HUES64 (cell line): ENCODE data around the gene SYNJ1.
"Not testable (repeated sequence)": the region's sequence is repeated elsewhere in the genome, so short reads cannot be mapped to it uniquely, and the experiment has no call there.

Experiments
- H3K27ac ChIP-seq: 2 replicates; pipeline ENCODE4 v1.7.0; 2013; ENCODE audit warnings: low read depth, low read length, inconsistent platforms
- H3K27me3 ChIP-seq: 2 replicates; pipeline ENCODE4 v1.6.1; 2013; ENCODE audit warnings: mild to moderate bottlenecking, low read length; ENCODE audit not compliant: insufficient read depth
- H3K36me3 ChIP-seq: 2 replicates; pipeline ENCODE4 v1.6.1; 2013; ENCODE audit warnings: mild to moderate bottlenecking, low read length; ENCODE audit not compliant: insufficient read depth
- H3K4me1 ChIP-seq: 2 replicates; pipeline ENCODE4 v1.6.1; 2013; ENCODE audit warnings: mild to moderate bottlenecking, low read length, moderate library complexity; ENCODE audit not compliant: insufficient read depth
- H3K4me3 ChIP-seq: 2 replicates; pipeline ENCODE4 v1.5.1; 2013; ENCODE audit warnings: mild to moderate bottlenecking, low read length, moderate library complexity
- H3K9ac ChIP-seq: 2 replicates; pipeline ENCODE4 v1.6.1; 2013; ENCODE audit warnings: mild to moderate bottlenecking, low read depth, low read length
- H3K9me3 ChIP-seq: 2 replicates; pipeline ENCODE4 v1.6.1; 2013; ENCODE audit warnings: low read depth, low read length; ENCODE audit not compliant: insufficient read depth
- WGBS: fragments of 150-250, 120-280 bp; methylation state at CpG from one replicate; pipeline ENCODE4 v1.1.7; 2013; ENCODE audit warnings: missing lambda C conversion rate; 5-methylcytosine and 5-hydroxymethylcytosine counted together

The SYNJ1 gene

GRCh38 chr21:32712641-32713040 is 15.2 kb downstream of the SYNJ1 start:
- Histone ChIP-seq H3K4me1 (no peaks in the 10 kb centered on the region), H3K27me3 (no peaks in the 10 kb centered on the region), H3K36me3 (no peaks in the 10 kb centered on the region), H3K9ac (no peak overlapping the region), H3K27ac (no peak overlapping the region), H3K4me3 (no peak overlapping the region), H3K9me3 (no peaks in the 10 kb centered on the region)
- whole genome bisulfite sequencing, result 93% methylated on average over 3 of the region's 4 CpGs

GRCh38 chr21:32712043-32712442 is 15.8 kb downstream of the SYNJ1 start:
- no peaks in the 10 kb centered on the region for H3K4me1 ChIP-seq
- H3K4me3 ChIP-seq, result no peak overlapping the region
- H3K9ac ChIP-seq, result no peak overlapping the region
- no peaks in the 10 kb centered on the region for H3K9me3 ChIP-seq
- no peaks in the 10 kb centered on the region for H3K36me3 ChIP-seq
- no peak overlapping the region for H3K27ac ChIP-seq
- H3K27me3 ChIP-seq, result no peaks in the 10 kb centered on the region

- no peaks in the 10 kb centered on the region for H3K36me3 ChIP-seq
- no peaks in the 10 kb centered on the region for H3K9me3 ChIP-seq
- no peak overlapping the region for H3K9ac ChIP-seq
- no peaks in the 10 kb centered on the region for H3K4me1 ChIP-seq
- H3K27ac ChIP-seq, result no peak overlapping the region
- H3K27me3 ChIP-seq, result no peaks in the 10 kb centered on the region
- WGBS, result 96% methylated on average over 2 of the region's 4 CpGs
- H3K4me3 ChIP-seq, result no peak overlapping the region
Observed at GRCh38 chr21:32710987-32711386, 16.8 kb downstream of the SYNJ1 start.

GRCh38 chr21:32710069-32710784 is 17.6 kb downstream of the SYNJ1 start:
- Histone ChIP-seq H3K36me3 (no peaks in the 10 kb centered on the region), H3K4me3 (no peak overlapping the region), H3K4me1 (peaks cover 3% of the 10 kb centered on the region), H3K9me3 (no peaks in the 10 kb centered on the region), H3K27ac (no peak overlapping the region), H3K27me3 (no peaks in the 10 kb centered on the region), H3K9ac (no peak overlapping the region)
- 57% methylated on average over 4 of the region's 4 CpGs for WGBS

GRCh38 chr21:32708069-32708468 is 19.7 kb downstream of the SYNJ1 start:
- H3K9ac ChIP-seq, result no peak overlapping the region
- no peaks in the 10 kb centered on the region for H3K27me3 ChIP-seq
- no peak overlapping the region for H3K27ac ChIP-seq
- no peaks in the 10 kb centered on the region for H3K9me3 ChIP-seq
- no peak overlapping the region for H3K4me3 ChIP-seq
- H3K4me1 ChIP-seq, result peaks cover 5% of the 10 kb centered on the region
- 89% methylated on average over 5 of the region's 6 CpGs for WGBS
- H3K36me3 ChIP-seq, result no peaks in the 10 kb centered on the region

- Histone ChIP-seq H3K4me3 (no peak overlapping the region), H3K27me3 (no peaks in the 10 kb centered on the region), H3K9ac (no peak overlapping the region), H3K9me3 (no peaks in the 10 kb centered on the region), H3K4me1 (peaks cover 5% of the 10 kb centered on the region), H3K27ac (no peak overlapping the region), H3K36me3 (no peaks in the 10 kb centered on the region)
- WGBS, result 91% methylated on average over 4 of the region's 4 CpGs
Observed at GRCh38 chr21:32705901-32706300, 21.9 kb downstream of the SYNJ1 start.

- WGBS, result 96% methylated on average over 1 of the region's 1 CpG
- Histone ChIP-seq H3K9me3 (no peaks in the 10 kb centered on the region), H3K27me3 (no peaks in the 10 kb centered on the region), H3K4me1 (peaks cover 5% of the 10 kb centered on the region), H3K4me3 (no peak overlapping the region), H3K9ac (no peak overlapping the region), H3K27ac (no peak overlapping the region), H3K36me3 (no peaks in the 10 kb centered on the region)
Observed at GRCh38 chr21:32705139-32705538, 22.7 kb downstream of the SYNJ1 start.

- no peak overlapping the region for H3K4me3 ChIP-seq
- H3K4me1 ChIP-seq, result peaks cover 5% of the 10 kb centered on the region
- H3K36me3 ChIP-seq, result no peaks in the 10 kb centered on the region
- WGBS, result 83% methylated on average over 4 of the region's 4 CpGs
- H3K27me3 ChIP-seq, result no peaks in the 10 kb centered on the region
- H3K9ac ChIP-seq, result no peak overlapping the region
- no peak overlapping the region for H3K27ac ChIP-seq
- no peaks in the 10 kb centered on the region for H3K9me3 ChIP-seq
Observed at GRCh38 chr21:32702702-32703101, 25.1 kb downstream of the SYNJ1 start.

GRCh38 chr21:32698971-32699693 is 28.7 kb downstream of the SYNJ1 start:
- no peak overlapping the region for H3K27ac ChIP-seq
- no peak overlapping the region for H3K9ac ChIP-seq
- H3K36me3 ChIP-seq, result no peaks in the 10 kb centered on the region
- H3K4me3 ChIP-seq, result no peak overlapping the region
- no peaks in the 10 kb centered on the region for H3K4me1 ChIP-seq
- 92% methylated on average over 8 of the region's 8 CpGs for WGBS
- no peaks in the 10 kb centered on the region for H3K9me3 ChIP-seq
- no peaks in the 10 kb centered on the region for H3K27me3 ChIP-seq

GRCh38 chr21:32698286-32698685 is 29.5 kb downstream of the SYNJ1 start:
- Histone ChIP-seq H3K4me1 (no peaks in the 10 kb centered on the region), H3K27ac (no peak overlapping the region), H3K4me3 (no peak overlapping the region), H3K9me3 (no peaks in the 10 kb centered on the region), H3K36me3 (no peaks in the 10 kb centered on the region), H3K27me3 (no peaks in the 10 kb centered on the region), H3K9ac (no peak overlapping the region)
- WGBS, result 92% methylated on average over 2 of the region's 2 CpGs

- not testable (repeated sequence) for H3K9me3 ChIP-seq
Observed at GRCh38 chr21:32695482-32695881, 32.3 kb downstream of the SYNJ1 start.

More at GRCh38 chr21:32695482-32695881, 32.3 kb downstream of the SYNJ1 start:
- 95% methylated on average over 7 of the region's 7 CpGs for WGBS
- not testable (repeated sequence) for H3K9ac ChIP-seq, H3K4me3 ChIP-seq, H3K27ac ChIP-seq, H3K27me3 ChIP-seq, H3K4me1 ChIP-seq, H3K36me3 ChIP-seq
